Urothelium cell line (cell line): Measurements from ENCODE around the gene BTRC.
"Not testable (repeated sequence)": the region's sequence is repeated elsewhere in the genome, so short reads cannot be mapped to it uniquely, and the experiment has no call there.

Source experiments
- DNase-seq: peaks from one replicate; pipeline ENCODE4 v3.0.0; 2011; ENCODE audit warnings: low spot score, mixed read lengths
- FAIRE-seq: peaks from 2 replicates; lab custom pipeline; 2011; peaks lifted over from hg19 to GRCh38; lab: Jason Lieb, UNC

The BTRC gene

GRCh38 chr10:101577121-101577871, 223.3 kb downstream of the BTRC start:
- DNase-seq, result no peak
- FAIRE-seq, result no peak

DNA sequence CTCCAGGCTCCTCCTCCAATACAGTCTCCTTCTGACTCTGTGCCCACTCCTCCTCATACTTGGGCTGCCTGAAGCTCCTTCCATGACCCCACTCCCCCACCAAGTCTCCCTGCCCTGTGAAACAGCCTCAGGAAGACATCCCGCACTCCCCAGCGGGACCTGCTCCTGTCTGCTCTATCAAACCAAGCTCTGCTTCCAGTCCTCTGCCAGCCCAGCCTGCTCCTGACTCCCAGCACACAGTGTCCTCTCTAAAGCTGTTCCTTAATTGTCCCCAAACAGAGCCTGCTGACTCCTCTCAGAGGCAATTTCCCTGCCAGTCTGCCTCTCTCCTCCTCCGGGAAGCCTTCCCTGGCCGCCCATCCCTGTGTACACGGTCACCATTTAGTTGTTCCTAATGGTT, 224.2 kb downstream of the BTRC start:
- DNase-seq (no peak), FAIRE-seq (no peak)

DNA sequence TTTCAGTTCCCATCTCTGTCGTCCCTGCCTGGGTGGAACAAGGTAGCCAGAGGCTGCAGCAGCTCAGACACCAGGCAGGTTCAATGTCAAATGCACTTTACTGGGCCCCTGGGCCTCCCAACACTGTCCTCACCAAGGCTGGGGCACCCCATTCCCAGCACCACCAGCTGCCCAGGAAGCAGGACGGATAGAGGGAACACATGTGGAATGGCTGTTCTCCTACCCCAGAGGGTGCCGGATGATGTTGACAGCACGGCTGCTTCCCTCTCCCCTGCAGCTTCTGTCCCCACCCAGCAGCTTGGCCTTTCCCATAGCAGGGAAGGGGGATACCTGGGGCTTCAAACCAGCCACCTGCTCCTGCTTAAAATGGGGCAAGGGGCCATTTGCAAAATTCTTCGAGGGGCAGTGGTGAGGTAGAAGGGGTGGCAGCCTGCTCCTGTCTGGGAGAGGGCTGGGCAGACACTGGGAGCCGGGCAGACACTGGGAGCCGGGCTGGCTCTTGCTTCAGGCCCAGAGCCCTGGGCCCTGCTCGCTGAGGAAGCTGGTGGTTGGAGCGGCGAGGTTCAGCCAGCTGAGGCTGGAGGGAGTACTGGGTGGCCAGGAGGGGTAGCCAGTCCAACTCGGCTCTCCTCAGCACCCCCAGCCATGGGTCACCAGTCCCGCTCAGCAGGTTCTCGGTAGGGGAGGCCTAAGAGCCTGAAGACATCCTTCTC, 225.0 kb downstream of the BTRC start:
- no peak for DNase-seq
- FAIRE-seq, result peak; percentile 27

DNA sequence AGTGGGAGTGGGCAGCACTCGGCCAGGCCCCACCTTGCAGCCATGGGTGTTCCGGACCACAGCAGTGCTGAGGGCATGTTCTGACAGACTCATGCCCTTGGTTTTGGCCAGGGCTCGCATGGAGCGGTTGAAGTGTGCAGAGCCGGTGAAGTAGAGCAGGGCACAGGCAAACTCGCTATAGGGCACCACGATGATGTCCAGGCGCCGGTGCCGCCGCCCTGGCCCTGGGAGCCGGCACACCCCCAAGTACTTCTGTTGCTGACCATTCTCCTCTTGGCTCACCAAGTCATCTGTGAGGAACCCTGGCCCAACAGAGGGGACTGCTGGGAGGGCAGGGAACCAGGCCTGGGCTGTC, 225.5 kb downstream of the BTRC start:
- FAIRE-seq (no peak), DNase-seq (no peak)

- no peak for FAIRE-seq
- no peak for DNase-seq
Observed at GRCh38 chr10:101580486-101581399, 226.8 kb downstream of the BTRC start.

DNA sequence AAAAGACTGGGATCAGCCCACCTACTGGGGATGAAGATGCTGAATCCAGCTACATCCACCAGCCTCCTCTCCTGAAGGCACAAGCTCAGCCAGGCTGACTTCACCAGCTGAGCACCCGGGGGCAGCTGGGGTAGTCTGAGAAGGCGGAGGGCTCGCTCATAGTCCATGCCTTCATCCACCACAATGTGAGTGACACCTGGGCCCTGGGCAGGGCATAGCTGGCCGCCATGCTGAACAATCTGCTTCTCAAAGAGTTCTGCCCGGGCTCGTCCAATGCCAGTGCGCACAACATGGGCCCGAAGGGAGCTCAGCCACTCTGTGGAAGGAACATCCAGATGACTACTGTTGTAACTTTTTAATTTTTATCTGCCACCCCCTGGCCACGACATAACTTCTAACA, 231.9 kb downstream of the BTRC start:
- DNase-seq (no peak), FAIRE-seq (no peak)

DNA sequence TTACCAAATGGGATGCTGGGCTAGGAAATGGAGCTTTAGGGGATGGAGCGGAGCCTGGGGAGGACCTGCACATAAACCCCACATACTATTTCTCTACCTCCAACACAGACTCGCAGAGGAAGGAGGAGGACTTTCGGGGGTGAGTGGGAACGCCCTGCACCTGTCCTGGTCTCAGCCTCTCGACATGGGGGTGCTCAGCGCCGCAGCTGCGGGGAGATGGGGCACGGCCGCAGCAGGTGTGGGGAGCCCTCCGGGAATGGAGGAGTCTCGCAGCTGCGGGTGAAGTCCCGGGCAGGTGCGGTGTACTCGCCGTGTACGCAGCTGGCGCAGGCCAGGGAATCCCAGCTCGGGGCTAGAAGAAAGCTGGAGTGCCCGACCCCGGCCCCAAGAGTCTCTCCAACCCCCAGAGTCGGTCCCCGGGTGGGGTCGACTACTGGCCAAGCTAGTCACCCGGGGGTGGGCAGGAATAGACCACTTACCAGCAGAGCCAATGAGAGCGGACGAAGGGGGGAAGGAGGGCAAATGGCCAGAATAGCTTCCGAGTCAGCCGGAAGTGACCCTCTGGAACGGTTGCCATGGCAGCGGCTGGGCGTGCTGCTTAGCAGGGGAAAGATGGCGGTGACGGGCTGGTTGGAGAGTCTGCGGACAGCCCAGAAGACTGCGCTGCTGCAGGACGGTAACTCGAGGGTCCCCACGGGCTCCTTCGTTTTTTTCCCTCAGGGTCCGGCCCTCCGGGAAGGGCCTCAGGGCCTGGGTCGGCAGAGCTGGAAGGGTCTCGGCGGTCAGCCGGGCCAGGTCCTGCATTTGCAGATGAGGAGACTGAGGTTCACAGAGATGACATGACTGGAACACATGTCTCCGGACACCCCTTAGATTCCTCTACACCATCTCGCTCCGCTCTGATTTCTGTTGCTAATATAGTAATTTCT, 234.0 kb downstream of the BTRC start, which contains the start of the genes DPCD and POLL:
DPCD (plus strand) TSS at position 597 of the 929 bp plus-strand sequence; CDS start at position 613, 16 bp downstream.
POLL (minus strand) TSS at position 533 of the 929 bp plus-strand sequence. CDS start 897 bp downstream, outside the sequence.
- FAIRE-seq (peak; percentile 53), DNase-seq (peak; percentile 96)

DNA sequence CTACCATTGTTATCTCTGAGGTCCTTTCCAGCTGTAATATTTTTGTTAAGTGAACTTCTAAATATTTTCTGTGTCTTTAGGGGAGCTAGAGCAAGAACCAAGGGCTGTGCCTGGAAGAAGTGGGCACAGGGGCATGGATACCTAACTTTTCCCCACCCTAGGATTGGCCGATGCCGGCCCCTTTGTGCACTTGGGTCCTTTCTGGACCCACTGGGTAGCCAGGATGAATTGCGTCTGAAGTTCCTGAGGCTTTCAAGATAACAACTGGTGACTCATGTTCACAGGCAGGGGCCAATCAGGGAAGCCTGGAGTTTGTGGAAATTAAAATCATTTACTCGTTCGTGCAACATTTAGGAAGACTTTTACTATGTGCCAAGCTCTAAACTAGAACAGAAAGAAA, 234.9 kb downstream of the BTRC start:
- FAIRE-seq, result no peak
- peak; percentile 50 for DNase-seq

GRCh38 chr10:101593331-101593730, 239.4 kb downstream of the BTRC start:
- DNase-seq, FAIRE-seq: not testable (repeated sequence)

DNA sequence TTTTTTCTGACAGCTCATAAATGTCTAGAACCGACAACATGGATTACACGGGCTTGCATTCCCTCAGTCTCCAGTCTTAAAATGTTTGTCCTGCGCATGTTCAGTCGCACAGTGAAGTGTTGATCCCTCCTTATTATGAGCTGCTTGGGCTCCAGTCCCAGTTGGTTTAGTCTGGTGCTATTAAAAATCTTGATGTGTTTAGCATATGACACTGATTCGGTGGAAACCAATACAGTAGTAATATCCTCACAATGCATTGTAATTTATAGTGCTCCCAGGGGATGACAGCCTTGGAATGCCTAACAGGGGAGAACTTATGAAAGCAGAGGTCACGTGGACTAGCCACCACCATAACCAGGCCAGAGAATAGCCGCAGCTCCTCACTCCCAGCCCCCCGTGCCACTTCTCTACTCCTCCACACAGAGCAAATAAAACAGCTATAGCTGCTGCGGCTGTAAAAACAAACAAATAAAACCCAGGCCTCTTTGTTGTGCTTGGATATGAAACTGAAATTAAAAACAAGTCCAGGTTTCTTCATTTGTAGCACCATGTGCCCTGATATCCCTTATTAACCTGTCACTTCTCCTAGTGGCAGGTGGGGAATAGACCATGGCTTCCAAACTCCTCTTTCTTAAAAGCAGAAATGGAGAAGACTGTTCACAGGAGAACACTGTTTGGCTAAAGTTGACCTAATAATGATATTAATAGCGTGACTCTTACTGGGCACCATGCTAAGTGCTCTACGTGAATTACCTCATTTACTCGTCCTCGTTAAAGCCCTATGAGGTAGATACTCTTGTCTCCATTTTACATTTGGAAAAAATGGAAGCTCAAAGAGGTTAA, 241.8 kb downstream of the BTRC start:
- DNase-seq (no peak), FAIRE-seq (no peak)

- no peak for FAIRE-seq
Observed at GRCh38 chr10:101597091-101597900, 243.3 kb downstream of the BTRC start.

GRCh38 chr10:101601541-101601940, 247.6 kb downstream of the BTRC start:
- FAIRE-seq, result no peak
- no peak for DNase-seq

More at GRCh38 chr10:101597091-101597900, 243.3 kb downstream of the BTRC start:
- DNase-seq, result no peak

- FAIRE-seq (peak; percentile 30), DNase-seq (peak; percentile 82)
Observed at GRCh38 chr10:101602761-101603398, 248.9 kb downstream of the BTRC start.
